Heart left ventricle (tissue), 16 donors: ENCODE measurements around the gene GRIK1. TPM values are rescaled to one million over a fixed set of nuclear protein-coding genes. Genes with fewer than 3 reads are reported as not detected.

ENCODE experiments used
- ATAC-seq, 4 donors: fragments of 200-7000 bp; cut with Tn5 transposase; one replicate each; pipeline ENCODE4 v1.9.1; 2020 to 2022; ENCODE audit warnings: moderate library complexity in 4 of 4, mild to moderate bottlenecking in 3 of 4, moderate number of reproducible peaks in 1 of 4
- DNase-seq, 5 donors: peaks; one replicate each; pipeline ENCODE4 v3.0.0-alpha.2; 2020
- H3K27ac ChIP-seq, 12 donors: fragments of 200-600 bp; sonication (generic) in 4 of 12; one replicate each; pipeline versions ENCODE4 v1.5.0 to v1.8.0; 2016 to 2022; ENCODE audit warnings: mild to moderate bottlenecking in 2 of 12
- H3K27me3 ChIP-seq, 9 donors: fragments of 200-600 bp; sonication (generic) in 2 of 9; one replicate each; pipeline versions ENCODE4 v1.5.1 to v1.8.0; 2016 to 2022; ENCODE audit warnings: mild to moderate bottlenecking in 3 of 9
- H3K36me3 ChIP-seq, 9 donors: fragments of 200-600 bp; sonication (generic) in 2 of 9; one replicate each; pipeline versions ENCODE4 v1.5.0 to v1.8.0; 2018 to 2022; ENCODE audit warnings: mild to moderate bottlenecking in 2 of 9
- H3K4me1 ChIP-seq, 12 donors: fragments of 200-600 bp; sonication (generic) in 4 of 12; one replicate each; pipeline versions ENCODE4 v1.5.0 to v1.8.0; 2016 to 2022; ENCODE audit warnings: mild to moderate bottlenecking in 3 of 12
- H3K4me3 ChIP-seq, 12 donors: fragments of 200-600 bp; sonication (generic) in 4 of 12; one replicate each; pipeline versions ENCODE4 v1.5.0 to v1.8.0; 2017 to 2022; ENCODE audit warnings: mild to moderate bottlenecking in 9 of 12, moderate library complexity in 4 of 12
- H3K9me3 ChIP-seq, 12 donors: fragments of 200-600 bp; sonication (generic) in 4 of 12; one replicate each; pipeline versions ENCODE4 v1.5.0 to v1.8.0; 2016 to 2022; ENCODE audit warnings: mild to moderate bottlenecking in 1 of 12
- CTCF ChIP-seq, 12 donors: fragments of 200-600 bp; sonication (generic) in 4 of 12; IDR thresholded peaks; one replicate each; pipeline versions ENCODE4 v1.5.0 to v1.8.0; 2018 to 2022; ENCODE audit warnings: antibody characterized with exemption in 12 of 12, mild to moderate bottlenecking in 5 of 12
- POLR2A ChIP-seq, 2 donors: fragments of 450-650 bp; IDR thresholded peaks; one replicate each; pipeline ENCODE4 v1.6.1; 2017; ENCODE audit warnings: antibody characterized with exemption in 2 of 2, mild to moderate bottlenecking in 2 of 2, moderate library complexity in 2 of 2
- WGBS, 4 donors: extraction: QIAGEN DNeasy Blood & Tissue Kit in 2 of 4; methylation state at CpG; one replicate each; pipeline versions ENCODE4 v1.1.5 to v1.1.7; 2013 to 2018; 5-methylcytosine and 5-hydroxymethylcytosine counted together
- intact Hi-C, 10 donors: fragments of 100-400 bp; cut with DNase I; formaldehyde crosslinking; loops; one replicate each; pipeline versions ENCODE4 v1.11.1 to v1.14.2; 2022
- polyA plus RNA-seq, 2 donors: library from polyadenylated mRNA; stranded (reverse); fragments of 200-250 nt; gene quantifications; one replicate each; pipeline ENCODE4 v1.2.3, GENCODE V29; 2013
- total RNA-seq, 9 donors: library from RNA; depleted of rRNA in 2 of 9; stranded (reverse); fragments of >200 nt in 2 of 9; fragmentation: NEBNext Ultra II Directional in 3 of 9; extraction: Animal tissue kit (Norgen Biotek cat#: 25700) in 3 of 9; gene quantifications; one replicate each; pipeline versions ENCODE4 v1.1.0 to v1.2.4, GENCODE V29; 2016 to 2023
- donor health status: ischemic (EF 13 %, LVEDD 7.1; RV severe dilation, severe dysfunction).
- donor health status: healthy with polysubstance abuse.
- donor health status: DM: no; HTN: yes; CAD: no.
- donor health status: DM: no; HTN: no; CAD: no.
- donor health status: ischemic (EF 25% LVEDD 6.9; RV normal size, moderate dysfunction).
- donor health status: ischemic (EF 25% LVEDD 5.7; RV mildly dilated, moderate dysfunction).
- donor health status: healthy.
- donor health status: DM: yes; HTN: yes; CAD: no.
- donor health status: ischemic (EF 35%, LVEDD 5.7; RV mildly dilated, moderate dysfunction).
- donor health status: nonischemic (EF 11% LVEDD 7.7; RV severe dilation, severe dysfunction).
- donor health status: DM: yes; HTN: yes; CAD: no.
- donor health status: PGD.
- donor health status: ischemic (EF 29% LVEDD 5.4; RV normal size, mild dysfunction).
- donor health status: nonischemic (EF 23%, LVEDD 6.1; RV moderate dilation, normal function).

The GRIK1 gene
- total and polyA plus RNA-seq, 11 donors, result 0.12 TPM; not detected in 10

- intact Hi-C loops, result no loop called here
- TF ChIP-seq POLR2A (IDR thresholded peaks at IDR 0.05), result no peak
- no peak for TF ChIP-seq CTCF (IDR thresholded peaks at IDR 0.05)
- no peaks in the 10 kb centered on the region for H3K9me3 ChIP-seq
- no peak overlapping the region for H3K27ac ChIP-seq
- peaks cover 0 to 10% (median 0%) of the 10 kb centered on the region in 9 donors for H3K27me3 ChIP-seq
- H3K4me3 ChIP-seq, result no peak overlapping the region
- no peaks in the 10 kb centered on the region for H3K4me1 ChIP-seq
- DNase-seq (no peak), ATAC-seq (no peak)
- WGBS, 4 donors, result 48 to 61% (median 54%) methylated on average over 4 of the region's 4 CpGs
- H3K36me3 ChIP-seq, result no peaks in the 10 kb centered on the region
Observed at GRCh38 chr21:29928537-29928936, 11.3 kb downstream of the GRIK1 start.

GRCh38 chr21:29920938-29921337 is 18.9 kb downstream of the GRIK1 start:
- WGBS, 4 donors, result 84 to 97% (median 88%) methylated on average over 1 of the region's 1 CpG
- intact Hi-C loops, result no loop called here
- ATAC-seq (no peak), DNase-seq (no peak)
- Histone ChIP-seq H3K4me3 (no peak overlapping the region), H3K4me1 (no peaks in the 10 kb centered on the region), H3K27me3 (peaks cover 0 to 2% (median 0%) of the 10 kb centered on the region in 9 donors), H3K27ac (no peak overlapping the region), H3K9me3 (no peaks in the 10 kb centered on the region), H3K36me3 (no peaks in the 10 kb centered on the region)
- TF ChIP-seq POLR2A (IDR thresholded peaks at IDR 0.05) (no peak), CTCF (IDR thresholded peaks at IDR 0.05) (no peak)

GRCh38 chr21:29914326-29914725 is 25.5 kb downstream of the GRIK1 start:
- no peaks in the 10 kb centered on the region for H3K36me3 ChIP-seq
- ATAC-seq (no peak), DNase-seq (no peak)
- H3K9me3 ChIP-seq, result peaks cover 0 to 15% (median 4%) of the 10 kb centered on the region in 12 donors
- no peaks in the 10 kb centered on the region for H3K4me1 ChIP-seq
- H3K27me3 ChIP-seq, result no peaks in the 10 kb centered on the region
- H3K4me3 ChIP-seq, result no peak overlapping the region
- intact Hi-C loops, result no loop called here
- WGBS, 4 donors, result 90 to 95% (median 93%) methylated on average over 2 of the region's 2 CpGs
- no peak overlapping the region for H3K27ac ChIP-seq
- TF ChIP-seq POLR2A (IDR thresholded peaks at IDR 0.05), result no peak
- TF ChIP-seq CTCF (IDR thresholded peaks at IDR 0.05), result no peak

- H3K4me3 ChIP-seq, result no peak overlapping the region
- H3K4me1 ChIP-seq, result no peaks in the 10 kb centered on the region
- no peaks in the 10 kb centered on the region for H3K27me3 ChIP-seq
- H3K9me3 ChIP-seq, result peaks cover 0 to 15% (median 4%) of the 10 kb centered on the region in 12 donors
- H3K27ac ChIP-seq, result no peak overlapping the region
- 89 to 94% (median 92%) methylated on average over 4 of the region's 4 CpGs for whole genome bisulfite sequencing, 4 donors
- intact Hi-C loops, result no loop called here
- TF ChIP-seq POLR2A (IDR thresholded peaks at IDR 0.05) (no peak), CTCF (IDR thresholded peaks at IDR 0.05) (no peak)
- ATAC-seq (no peak), DNase-seq (no peak)
- no peaks in the 10 kb centered on the region for H3K36me3 ChIP-seq
Observed at GRCh38 chr21:29909571-29909970, 30.2 kb downstream of the GRIK1 start.
